ENCODE data around the gene ADAP1.
A peak's percentile ranks its signal among the peaks of the same experiment; 100 is the strongest.

The ADAP1 gene

DNA sequence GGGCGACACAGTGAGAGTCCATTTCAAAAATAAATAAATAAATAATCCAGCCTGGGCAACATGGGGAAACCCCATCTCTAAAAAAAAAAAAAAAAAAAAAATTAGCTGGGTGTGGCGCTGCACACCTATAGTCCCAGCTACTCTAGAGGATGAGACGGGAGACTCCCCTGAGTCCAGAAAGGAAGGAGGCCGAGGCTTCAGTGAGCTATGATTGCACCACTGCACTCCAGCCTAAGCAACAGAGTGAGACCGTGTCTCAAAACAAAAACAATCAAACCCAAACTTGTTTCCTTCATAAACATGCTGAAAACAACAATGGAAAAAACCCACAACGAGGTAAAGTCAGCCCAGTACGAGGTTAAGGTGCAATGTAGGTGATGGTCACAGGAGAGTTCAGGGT, 19.7 kb upstream of the ADAP1 start:
- intact Hi-C loops (cut with DNase I; ENCODE audit: low total_unique reads): no loop called here

DNA sequence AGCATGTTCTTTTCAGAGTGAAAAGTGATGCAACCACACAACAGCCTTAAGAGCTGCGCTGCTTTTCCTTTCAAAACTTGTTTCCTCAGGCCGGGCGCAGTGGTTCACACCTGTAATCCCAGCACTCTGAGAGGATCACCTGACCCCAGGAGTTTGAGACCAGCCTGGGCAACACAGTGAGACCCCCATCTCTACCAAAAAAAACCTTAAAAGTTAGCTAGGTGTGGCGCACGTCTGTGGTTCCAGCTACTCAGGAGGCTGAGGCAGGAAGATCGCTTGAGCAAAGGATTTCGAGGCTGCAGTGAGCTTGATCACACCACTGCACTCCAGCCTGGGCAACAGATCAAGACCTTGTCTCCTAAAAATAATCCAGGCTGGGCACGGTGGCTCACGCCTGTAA, 18.8 kb upstream of the ADAP1 start:
- Histone ChIP-seq H3K9me3 (no peaks in the 10 kb centered on the region), H3K4me3 (no peak overlapping the region), H3K4me1 (peaks cover 0 to 39% (median 25%) of the 10 kb centered on the region in 4 donors), H3K27ac (no peak overlapping the region), H3K36me3 (peaks cover 26 to 46% (median 28%) of the 10 kb centered on the region in 3 donors), H3K27me3 (no peaks in the 10 kb centered on the region)
- intact Hi-C loops (cut with DNase I; ENCODE audit: low total_unique reads): no loop called here
- DNase-seq: no peak
- TF ChIP-seq, protein P1, sequence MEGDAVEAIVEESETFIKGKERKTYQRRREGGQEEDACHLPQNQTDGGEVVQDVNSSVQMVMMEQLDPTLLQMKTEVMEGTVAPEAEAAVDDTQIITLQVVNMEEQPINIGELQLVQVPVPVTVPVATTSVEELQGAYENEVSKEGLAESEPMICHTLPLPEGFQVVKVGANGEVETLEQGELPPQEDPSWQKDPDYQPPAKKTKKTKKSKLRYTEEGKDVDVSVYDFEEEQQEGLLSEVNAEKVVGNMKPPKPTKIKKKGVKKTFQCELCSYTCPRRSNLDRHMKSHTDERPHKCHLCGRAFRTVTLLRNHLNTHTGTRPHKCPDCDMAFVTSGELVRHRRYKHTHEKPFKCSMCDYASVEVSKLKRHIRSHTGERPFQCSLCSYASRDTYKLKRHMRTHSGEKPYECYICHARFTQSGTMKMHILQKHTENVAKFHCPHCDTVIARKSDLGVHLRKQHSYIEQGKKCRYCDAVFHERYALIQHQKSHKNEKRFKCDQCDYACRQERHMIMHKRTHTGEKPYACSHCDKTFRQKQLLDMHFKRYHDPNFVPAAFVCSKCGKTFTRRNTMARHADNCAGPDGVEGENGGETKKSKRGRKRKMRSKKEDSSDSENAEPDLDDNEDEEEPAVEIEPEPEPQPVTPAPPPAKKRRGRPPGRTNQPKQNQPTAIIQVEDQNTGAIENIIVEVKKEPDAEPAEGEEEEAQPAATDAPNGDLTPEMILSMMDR (IDR thresholded peaks at IDR 0.05): no peak

More for the DNA sequence above, 19.7 kb upstream of the ADAP1 start:
- Histone ChIP-seq H3K9me3 (no peaks in the 10 kb centered on the region), H3K27ac (peak overlapping the region; percentile 95 to 96), H3K27me3 (no peaks in the 10 kb centered on the region), H3K4me1 (peaks cover 0 to 39% (median 25%) of the 10 kb centered on the region in 4 donors), H3K4me3 (peak overlapping the region; percentile 93 to 97), H3K36me3 (peaks cover 19 to 37% (median 19%) of the 10 kb centered on the region in 3 donors)
- no peak for DNase-seq
- TF ChIP-seq, protein P1 (IDR thresholded peaks at IDR 0.05): no peak

DNA sequence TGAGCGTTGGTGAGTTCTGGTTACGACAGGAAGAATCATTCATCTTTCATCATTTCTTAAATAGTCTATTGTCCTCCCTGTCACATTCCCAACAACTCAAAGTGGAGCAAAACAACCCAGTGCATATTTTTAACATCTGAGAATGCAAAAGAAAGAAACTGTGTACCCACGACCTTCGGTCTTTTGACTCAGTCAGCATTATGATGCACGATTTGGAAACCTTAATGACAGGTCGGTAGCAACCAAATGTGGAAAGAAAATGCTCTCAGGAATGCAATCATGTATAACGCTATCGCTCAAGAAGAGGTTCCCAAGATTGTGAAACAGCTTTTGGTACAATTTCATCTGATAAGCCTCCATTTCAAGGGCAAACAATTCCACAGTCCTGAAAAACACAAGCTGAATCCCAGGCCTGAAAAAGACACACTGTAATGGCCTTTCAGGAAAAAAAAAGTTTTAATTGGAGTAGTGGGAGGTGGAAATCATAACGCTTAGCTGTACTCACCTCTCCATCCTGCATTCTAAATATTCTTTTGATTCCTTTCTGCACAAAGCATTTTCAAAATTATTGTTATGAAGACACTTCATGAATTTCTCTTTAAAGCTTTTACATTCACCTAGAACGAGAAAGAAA, 18.3 kb upstream of the ADAP1 start:
- no peak for DNase-seq
- H3K36me3 ChIP-seq: peaks cover 32 to 51% (median 33%) of the 10 kb centered on the region in 3 donors
- TF ChIP-seq, protein P1 (IDR thresholded peaks at IDR 0.05): no peak
- no peak overlapping the region for H3K27ac ChIP-seq
- H3K27me3 ChIP-seq: no peaks in the 10 kb centered on the region
- no peaks in the 10 kb centered on the region for H3K9me3 ChIP-seq
- no peak overlapping the region for H3K4me3 ChIP-seq
- peaks cover 0 to 39% (median 25%) of the 10 kb centered on the region in 4 donors for H3K4me1 ChIP-seq
- intact Hi-C loops (cut with DNase I; ENCODE audit: low total_unique reads): no loop called here

DNA sequence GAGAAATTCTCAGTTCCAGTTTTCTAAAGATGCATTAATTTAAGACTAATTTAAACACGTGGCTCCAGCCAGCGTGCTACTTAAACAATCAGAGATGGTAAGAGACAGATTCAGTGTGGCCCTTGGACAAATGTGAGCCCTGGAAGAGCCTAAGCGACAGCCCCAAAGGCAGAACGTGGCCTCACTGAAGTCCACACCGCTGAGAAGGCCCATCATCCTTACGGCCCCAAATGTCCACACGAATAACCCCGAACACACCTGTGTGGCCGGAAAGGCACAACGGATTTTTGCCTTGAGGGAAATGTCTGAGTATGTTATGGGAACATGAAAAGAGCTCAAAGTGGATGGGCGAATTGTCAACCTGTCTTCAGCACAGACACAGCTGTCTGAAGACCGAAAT, 17.6 kb upstream of the ADAP1 start:
- Histone ChIP-seq H3K4me1 (peaks cover 0 to 39% (median 25%) of the 10 kb centered on the region in 4 donors), H3K27me3 (no peaks in the 10 kb centered on the region), H3K9me3 (no peaks in the 10 kb centered on the region), H3K27ac (no peak overlapping the region), H3K4me3 (no peak overlapping the region), H3K36me3 (peaks cover 32 to 58% (median 38%) of the 10 kb centered on the region in 3 donors)
- TF ChIP-seq, protein P1 (IDR thresholded peaks at IDR 0.05): no peak
- no peak for DNase-seq
- intact Hi-C loops (cut with DNase I; ENCODE audit: low total_unique reads): no loop called here

- peaks cover 0 to 48% (median 30%) of the 10 kb centered on the region in 4 donors for H3K4me1 ChIP-seq
- no peak for DNase-seq
- H3K27ac ChIP-seq: no peak overlapping the region
- no peaks in the 10 kb centered on the region for H3K9me3 ChIP-seq
- TF ChIP-seq, protein P1 (IDR thresholded peaks at IDR 0.05): no peak
- peaks cover 32 to 67% (median 38%) of the 10 kb centered on the region in 3 donors for H3K36me3 ChIP-seq
- no peaks in the 10 kb centered on the region for H3K27me3 ChIP-seq
- H3K4me3 ChIP-seq: no peak overlapping the region
- intact Hi-C loops (cut with DNase I; ENCODE audit: low total_unique reads): no loop called here
Observed at GRCh38 chr7:970744-971143, 16.3 kb upstream of the ADAP1 start.
